NAMALWA (cell line): ENCODE measurements around the gene DYRK2.

Experiments used
- DNase-seq: peaks from one replicate; pipeline ENCODE4 v3.0.0-alpha.2; 2015; ENCODE audit warnings: low spot score

DYRK2 gene

GRCh38 chr12:67705394-67706370 is 57.1 kb downstream of the DYRK2 start:
- DNase-seq, result no peak

- DNase-seq, result no peak
Observed at GRCh38 chr12:67709367-67709954, 60.9 kb downstream of the DYRK2 start.

GRCh38 chr12:67710582-67710981 is 62.0 kb downstream of the DYRK2 start:
- no peak for DNase-seq

DNA sequence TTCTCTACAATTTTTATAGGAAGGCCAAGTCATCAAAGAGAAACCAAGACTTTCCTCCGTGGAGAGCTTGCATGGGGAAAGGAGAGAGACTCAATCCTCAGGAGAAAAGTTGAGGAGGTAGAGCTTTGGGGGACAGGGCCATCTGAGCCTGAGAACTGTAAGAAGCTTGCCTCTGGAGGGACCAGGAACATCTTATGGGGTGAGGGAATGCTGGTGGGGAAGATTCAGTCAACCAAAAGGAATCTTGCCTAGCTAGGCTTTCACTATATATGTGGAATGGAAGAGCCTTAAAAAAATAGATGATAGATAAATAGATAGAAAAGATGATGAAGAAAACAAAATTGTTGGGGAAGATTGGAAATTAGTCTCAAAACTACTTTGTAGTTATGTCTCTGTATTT is 63.5 kb downstream of the DYRK2 start:
- no peak for DNase-seq

- DNase-seq, result no peak
Observed at GRCh38 chr12:67714648-67715047, 66.1 kb downstream of the DYRK2 start.
